ENCODE measurements around the gene PKD2. TPM values are rescaled to one million over a fixed set of nuclear protein-coding genes. Genes with fewer than 3 reads are reported as not detected.
A peak's percentile ranks its signal among the peaks of the same experiment; 100 is the strongest.

The PKD2 gene
- total and polyA plus RNA-seq, 2 experiments from 2014 or later: 16.3 to 27.1 TPM

DNA sequence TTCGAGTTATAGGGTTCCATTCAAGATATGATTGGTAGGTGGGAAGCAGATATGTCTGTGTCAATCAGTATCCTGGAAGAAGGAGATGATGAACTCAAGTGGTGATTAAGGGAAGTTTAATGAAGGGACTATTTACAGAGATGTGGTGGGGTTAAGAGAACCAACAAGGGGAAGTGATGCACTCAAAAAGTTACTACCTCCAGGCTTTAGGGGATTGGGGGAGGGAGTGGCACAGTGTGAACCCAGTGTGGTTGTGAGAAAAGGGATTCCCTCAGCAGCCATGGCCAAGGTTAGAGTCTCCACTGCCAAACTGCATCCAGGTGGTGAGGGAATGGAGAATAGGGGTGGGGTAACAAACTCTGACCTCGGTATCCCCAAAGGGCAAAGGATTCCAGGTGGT lies 27.9 kb downstream of the PKD2 start:
- Histone ChIP-seq H3K27me3 (no peaks in the 10 kb centered on the region), H3K4me3 (no peak overlapping the region), H3K9me3 (ENCODE audit: low read depth) (no peaks in the 10 kb centered on the region), H3K36me3 (peaks cover 32% of the 10 kb centered on the region), H3K4me1 (ENCODE audit: low read depth) (no peaks in the 10 kb centered on the region), H3K27ac (no peak overlapping the region)
- DNase-seq (ENCODE audit: low read depth in 1 of 2, low spot score in 1 of 2): no peak
- TF ChIP-seq, protein P1, sequence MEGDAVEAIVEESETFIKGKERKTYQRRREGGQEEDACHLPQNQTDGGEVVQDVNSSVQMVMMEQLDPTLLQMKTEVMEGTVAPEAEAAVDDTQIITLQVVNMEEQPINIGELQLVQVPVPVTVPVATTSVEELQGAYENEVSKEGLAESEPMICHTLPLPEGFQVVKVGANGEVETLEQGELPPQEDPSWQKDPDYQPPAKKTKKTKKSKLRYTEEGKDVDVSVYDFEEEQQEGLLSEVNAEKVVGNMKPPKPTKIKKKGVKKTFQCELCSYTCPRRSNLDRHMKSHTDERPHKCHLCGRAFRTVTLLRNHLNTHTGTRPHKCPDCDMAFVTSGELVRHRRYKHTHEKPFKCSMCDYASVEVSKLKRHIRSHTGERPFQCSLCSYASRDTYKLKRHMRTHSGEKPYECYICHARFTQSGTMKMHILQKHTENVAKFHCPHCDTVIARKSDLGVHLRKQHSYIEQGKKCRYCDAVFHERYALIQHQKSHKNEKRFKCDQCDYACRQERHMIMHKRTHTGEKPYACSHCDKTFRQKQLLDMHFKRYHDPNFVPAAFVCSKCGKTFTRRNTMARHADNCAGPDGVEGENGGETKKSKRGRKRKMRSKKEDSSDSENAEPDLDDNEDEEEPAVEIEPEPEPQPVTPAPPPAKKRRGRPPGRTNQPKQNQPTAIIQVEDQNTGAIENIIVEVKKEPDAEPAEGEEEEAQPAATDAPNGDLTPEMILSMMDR (IDR thresholded peaks at IDR 0.05; ENCODE audit: low read depth, low read length): no peak

DNA sequence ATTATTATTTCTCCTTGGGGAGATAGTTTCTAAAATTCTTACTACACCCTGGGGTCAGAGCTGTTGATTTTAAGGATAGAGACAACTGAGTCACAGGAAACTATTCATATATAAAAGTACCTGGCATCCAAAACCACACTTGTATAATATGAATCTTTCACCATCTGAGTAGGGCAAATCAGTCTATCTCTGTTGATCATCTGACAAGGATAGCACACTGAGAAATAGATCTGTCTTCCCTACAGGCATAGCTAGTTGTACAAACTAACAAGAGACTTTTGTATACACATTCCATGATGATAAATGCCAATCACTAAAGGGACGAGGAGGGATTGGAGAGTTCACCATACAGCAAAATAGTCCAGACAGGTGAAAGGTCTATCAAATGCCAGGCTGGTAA lies 30.0 kb downstream of the PKD2 start:
- H3K27me3 ChIP-seq: no peaks in the 10 kb centered on the region
- DNase-seq (ENCODE audit: low read depth in 1 of 2, low spot score in 1 of 2): no peak
- no peaks in the 10 kb centered on the region for H3K9me3 ChIP-seq (ENCODE audit: low read depth)
- no peak overlapping the region for H3K27ac ChIP-seq
- H3K4me3 ChIP-seq: no peak overlapping the region
- TF ChIP-seq, protein P1 (IDR thresholded peaks at IDR 0.05; ENCODE audit: low read depth, low read length): no peak
- peaks cover 42% of the 10 kb centered on the region for H3K36me3 ChIP-seq
- no peaks in the 10 kb centered on the region for H3K4me1 ChIP-seq (ENCODE audit: low read depth)

GRCh38 chr4:88037936-88038335 lies 30.5 kb downstream of the PKD2 start:
- TF ChIP-seq, protein P1 (IDR thresholded peaks at IDR 0.05; ENCODE audit: low read depth, low read length): no peak
- Histone ChIP-seq H3K27ac (no peak overlapping the region), H3K9me3 (ENCODE audit: low read depth) (no peaks in the 10 kb centered on the region), H3K36me3 (peaks cover 45% of the 10 kb centered on the region), H3K4me3 (no peak overlapping the region), H3K27me3 (no peaks in the 10 kb centered on the region), H3K4me1 (ENCODE audit: low read depth) (no peaks in the 10 kb centered on the region)
- no peak for DNase-seq (ENCODE audit: low read depth in 1 of 2, low spot score in 1 of 2)

DNA sequence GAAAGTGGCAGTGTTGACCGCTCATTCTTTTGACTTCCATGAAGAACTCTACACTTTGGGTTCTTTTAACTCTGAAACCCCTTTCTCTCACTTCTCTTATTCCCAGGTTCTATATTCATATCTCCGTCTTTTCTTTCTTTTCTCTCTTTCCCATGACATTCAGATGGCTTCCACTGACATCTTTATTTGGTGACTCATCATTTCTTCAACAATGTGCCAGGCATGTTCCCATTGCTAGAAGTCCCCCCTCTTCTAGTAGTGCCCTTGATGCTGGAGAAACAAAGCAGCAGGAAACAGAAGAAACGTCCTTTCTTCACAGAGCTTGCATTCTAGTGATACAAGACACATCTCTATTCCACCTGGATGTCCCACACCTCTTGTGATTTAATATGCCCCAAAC lies 33.3 kb downstream of the PKD2 start:
- no peaks in the 10 kb centered on the region for H3K4me1 ChIP-seq (ENCODE audit: low read depth)
- H3K27me3 ChIP-seq: no peaks in the 10 kb centered on the region
- TF ChIP-seq, protein P1 (IDR thresholded peaks at IDR 0.05; ENCODE audit: low read depth, low read length): no peak
- no peaks in the 10 kb centered on the region for H3K9me3 ChIP-seq (ENCODE audit: low read depth)
- H3K36me3 ChIP-seq: peaks cover 68% of the 10 kb centered on the region
- no peak for DNase-seq (ENCODE audit: low read depth in 1 of 2, low spot score in 1 of 2)
- no peak overlapping the region for H3K4me3 ChIP-seq
- H3K27ac ChIP-seq: no peak overlapping the region

DNA sequence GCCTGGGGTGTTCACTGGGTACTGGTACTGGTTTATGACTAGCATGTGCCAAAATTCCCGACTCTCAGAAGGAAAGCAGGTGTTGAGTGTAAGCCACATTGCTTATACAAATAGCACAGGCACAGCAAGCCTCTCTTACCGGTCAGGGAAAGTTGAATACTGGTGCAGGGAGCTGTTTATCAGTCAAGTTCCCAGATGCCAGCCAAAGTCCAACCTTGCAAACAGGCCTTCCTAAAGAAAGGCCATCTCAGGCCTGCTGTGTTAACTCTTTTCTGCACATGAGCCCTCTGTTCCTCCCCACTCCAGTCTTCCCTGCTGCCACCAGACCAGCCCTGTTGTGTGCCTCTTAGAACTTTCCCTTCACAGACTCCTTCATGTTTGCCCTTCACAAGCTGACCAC lies 34.2 kb downstream of the PKD2 start:
- no peaks in the 10 kb centered on the region for H3K27me3 ChIP-seq
- peaks cover 63% of the 10 kb centered on the region for H3K36me3 ChIP-seq
- H3K27ac ChIP-seq: no peak overlapping the region
- H3K4me3 ChIP-seq: no peak overlapping the region
- no peaks in the 10 kb centered on the region for H3K9me3 ChIP-seq (ENCODE audit: low read depth)
- no peak for DNase-seq (ENCODE audit: low read depth in 1 of 2, low spot score in 1 of 2)
- H3K4me1 ChIP-seq (ENCODE audit: low read depth): no peaks in the 10 kb centered on the region
- TF ChIP-seq, protein P1 (IDR thresholded peaks at IDR 0.05; ENCODE audit: low read depth, low read length): no peak

DNA sequence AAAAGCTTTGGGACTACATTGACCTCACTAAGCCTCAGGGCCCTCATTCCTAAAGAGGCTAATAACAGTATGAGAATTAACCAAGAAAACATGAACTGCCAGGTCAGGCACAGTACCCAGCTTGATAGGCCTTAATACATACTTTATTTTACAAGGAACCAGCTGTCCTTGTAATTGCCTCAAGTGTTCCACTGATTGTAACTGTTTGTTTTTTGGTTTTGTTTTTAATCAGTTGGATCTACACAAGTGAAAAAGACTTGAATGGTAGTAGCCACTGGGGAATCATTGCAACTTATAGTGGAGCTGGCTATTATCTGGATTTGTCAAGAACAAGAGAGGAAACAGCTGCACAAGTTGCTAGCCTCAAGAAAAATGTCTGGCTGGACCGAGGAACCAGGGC lies 35.6 kb downstream of the PKD2 start:
- Histone ChIP-seq H3K27ac (no peak overlapping the region), H3K36me3 (peaks cover 64% of the 10 kb centered on the region)

More for the DNA sequence above, 35.6 kb downstream of the PKD2 start:
- H3K27me3 ChIP-seq: no peaks in the 10 kb centered on the region
- H3K9me3 ChIP-seq (ENCODE audit: low read depth): no peaks in the 10 kb centered on the region
- peak in 1 of 2 donors; percentile 41 for DNase-seq (ENCODE audit: low read depth in 1 of 2, low spot score in 1 of 2)
- H3K4me1 ChIP-seq (ENCODE audit: low read depth): no peaks in the 10 kb centered on the region
- H3K4me3 ChIP-seq: no peak overlapping the region
- TF ChIP-seq, protein P1 (IDR thresholded peaks at IDR 0.05; ENCODE audit: low read depth, low read length): no peak

All from cardiac muscle cell (in vitro differentiated cells and primary cell).